ENCODE results near the gene ADAMTS19.
"Not testable (repeated sequence)": the region's sequence is repeated elsewhere in the genome, so short reads cannot be mapped to it uniquely, and the experiment has no call there.

ADAMTS19 gene

DNA sequence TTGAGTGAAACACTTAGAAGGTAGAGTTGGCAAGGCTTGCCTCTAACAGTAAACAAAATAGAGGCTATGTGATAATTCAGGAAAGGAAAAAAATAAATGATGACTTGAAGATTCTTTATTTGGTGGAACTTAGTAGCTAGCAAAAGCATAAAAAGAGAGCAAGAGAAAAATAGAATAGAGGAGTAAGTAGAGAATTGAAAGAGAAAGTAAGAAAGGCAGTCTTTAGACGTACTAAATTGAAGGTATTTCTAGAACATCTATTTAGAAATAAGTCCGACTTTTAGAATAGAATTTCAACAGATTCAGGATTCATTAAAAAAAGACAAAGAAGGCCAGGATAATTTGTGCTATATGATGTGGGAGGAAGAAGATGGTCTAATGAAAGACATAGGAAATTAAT, 159.7 kb downstream of the ADAMTS19 start:
- TF ChIP-seq, protein P1, sequence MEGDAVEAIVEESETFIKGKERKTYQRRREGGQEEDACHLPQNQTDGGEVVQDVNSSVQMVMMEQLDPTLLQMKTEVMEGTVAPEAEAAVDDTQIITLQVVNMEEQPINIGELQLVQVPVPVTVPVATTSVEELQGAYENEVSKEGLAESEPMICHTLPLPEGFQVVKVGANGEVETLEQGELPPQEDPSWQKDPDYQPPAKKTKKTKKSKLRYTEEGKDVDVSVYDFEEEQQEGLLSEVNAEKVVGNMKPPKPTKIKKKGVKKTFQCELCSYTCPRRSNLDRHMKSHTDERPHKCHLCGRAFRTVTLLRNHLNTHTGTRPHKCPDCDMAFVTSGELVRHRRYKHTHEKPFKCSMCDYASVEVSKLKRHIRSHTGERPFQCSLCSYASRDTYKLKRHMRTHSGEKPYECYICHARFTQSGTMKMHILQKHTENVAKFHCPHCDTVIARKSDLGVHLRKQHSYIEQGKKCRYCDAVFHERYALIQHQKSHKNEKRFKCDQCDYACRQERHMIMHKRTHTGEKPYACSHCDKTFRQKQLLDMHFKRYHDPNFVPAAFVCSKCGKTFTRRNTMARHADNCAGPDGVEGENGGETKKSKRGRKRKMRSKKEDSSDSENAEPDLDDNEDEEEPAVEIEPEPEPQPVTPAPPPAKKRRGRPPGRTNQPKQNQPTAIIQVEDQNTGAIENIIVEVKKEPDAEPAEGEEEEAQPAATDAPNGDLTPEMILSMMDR (IDR thresholded peaks at IDR 0.05), result no peak
- DNase-seq, result no peak
- Histone ChIP-seq H3K36me3 (no peaks in the 10 kb centered on the region), H3K9me3 (no peaks in the 10 kb centered on the region), H3K27me3 (no peaks in the 10 kb centered on the region), H3K27ac (no peak overlapping the region), H3K4me1 (no peaks in the 10 kb centered on the region), H3K4me3 (no peak overlapping the region)
- intact Hi-C loops (cut with DNase I; ENCODE audit: low total_unique reads), result no loop called here

GRCh38 chr5:129622531-129622930, 162.4 kb downstream of the ADAMTS19 start:
- Histone ChIP-seq H3K27ac (no peak overlapping the region), H3K4me1 (no peaks in the 10 kb centered on the region), H3K4me3 (no peak overlapping the region), H3K9me3 (no peaks in the 10 kb centered on the region), H3K27me3 (no peaks in the 10 kb centered on the region), H3K36me3 (no peaks in the 10 kb centered on the region)
- intact Hi-C loops (cut with DNase I; ENCODE audit: low total_unique reads), result no loop called here
- TF ChIP-seq, protein P1 (IDR thresholded peaks at IDR 0.05), result no peak
- DNase-seq, result no peak

DNA sequence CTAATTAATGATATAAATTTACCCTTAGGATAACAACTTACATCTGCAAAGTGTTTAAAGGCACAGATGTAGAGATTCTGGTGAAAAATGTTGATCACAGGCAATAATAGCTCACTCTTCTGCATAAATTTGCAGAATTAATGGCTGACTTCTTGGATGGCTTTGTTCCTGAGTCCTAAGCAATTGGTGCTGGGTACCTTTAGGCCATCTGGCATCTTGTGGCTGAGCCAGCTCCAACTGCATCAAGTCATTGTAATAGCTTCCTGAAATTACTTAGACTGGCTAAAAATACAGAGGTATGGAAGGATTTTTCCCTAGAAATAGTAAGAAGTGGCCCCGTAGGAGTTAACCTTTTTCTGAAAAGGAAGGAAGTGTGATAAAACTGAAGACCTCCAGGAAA, 169.5 kb downstream of the ADAMTS19 start:
- no peaks in the 10 kb centered on the region for H3K36me3 ChIP-seq
- peaks cover 0 to 9% (median 0%) of the 10 kb centered on the region in 3 donors for H3K9me3 ChIP-seq
- no peak for DNase-seq
- intact Hi-C loops (cut with DNase I; ENCODE audit: low total_unique reads), result no loop called here
- H3K27me3 ChIP-seq, result no peaks in the 10 kb centered on the region
- no peak overlapping the region for H3K27ac ChIP-seq
- TF ChIP-seq, protein P1 (IDR thresholded peaks at IDR 0.05), result no peak
- no peaks in the 10 kb centered on the region for H3K4me1 ChIP-seq
- no peak overlapping the region for H3K4me3 ChIP-seq

DNA sequence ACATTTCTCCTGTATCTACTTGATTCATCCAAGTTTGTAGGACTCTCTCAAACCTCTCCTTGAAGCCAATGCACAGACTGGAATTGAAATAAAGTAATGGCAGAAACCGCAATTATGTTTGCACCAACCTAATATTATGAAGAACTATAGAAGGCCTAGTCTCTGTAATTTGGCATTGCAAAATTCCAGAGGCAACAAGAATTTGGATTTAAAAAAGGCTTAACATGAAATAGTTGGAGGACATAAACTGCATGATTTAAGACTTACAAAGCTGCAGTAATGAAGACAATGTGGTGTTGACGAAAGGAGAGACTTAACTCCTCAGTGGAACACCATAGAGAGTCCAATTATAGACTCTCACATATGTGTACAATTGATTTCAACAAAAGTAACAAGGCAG, 170.0 kb downstream of the ADAMTS19 start:
- no peak overlapping the region for H3K4me3 ChIP-seq
- peaks cover 0 to 9% (median 0%) of the 10 kb centered on the region in 3 donors for H3K9me3 ChIP-seq
- TF ChIP-seq, protein P1 (IDR thresholded peaks at IDR 0.05), result no peak
- H3K36me3 ChIP-seq, result no peaks in the 10 kb centered on the region
- DNase-seq, result no peak
- H3K27ac ChIP-seq, result no peak overlapping the region
- no peaks in the 10 kb centered on the region for H3K4me1 ChIP-seq
- intact Hi-C loops (cut with DNase I; ENCODE audit: low total_unique reads), result no loop called here
- no peaks in the 10 kb centered on the region for H3K27me3 ChIP-seq

GRCh38 chr5:129631961-129632360, 171.9 kb downstream of the ADAMTS19 start:
- Histone ChIP-seq H3K4me3 (no peak overlapping the region), H3K27me3 (no peaks in the 10 kb centered on the region), H3K9me3 (peaks cover 0 to 9% (median 0%) of the 10 kb centered on the region in 3 donors), H3K4me1 (no peaks in the 10 kb centered on the region), H3K36me3 (no peaks in the 10 kb centered on the region), H3K27ac (no peak overlapping the region)
- intact Hi-C loops (cut with DNase I; ENCODE audit: low total_unique reads), result no loop called here
- DNase-seq, result no peak
- TF ChIP-seq, protein P1 (IDR thresholded peaks at IDR 0.05), result no peak

DNA sequence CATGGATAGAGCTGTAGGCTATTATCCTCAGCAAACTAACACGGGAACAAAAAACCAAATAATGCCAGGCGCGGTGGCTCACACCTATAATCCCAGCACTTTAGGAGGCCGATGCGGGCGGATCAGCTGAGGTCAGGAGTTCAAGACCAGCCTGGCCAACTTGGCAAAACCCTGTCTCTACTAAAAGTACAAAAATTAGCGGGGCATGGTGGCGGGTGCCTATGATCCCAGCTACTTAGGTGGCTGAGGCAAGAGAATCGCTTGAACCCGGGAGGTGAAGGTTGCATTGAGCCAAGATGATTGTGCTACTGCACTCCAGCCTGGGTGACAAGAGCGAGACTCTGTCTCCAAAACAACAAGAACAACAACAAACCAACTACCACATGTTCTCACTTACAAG, 177.4 kb downstream of the ADAMTS19 start:
- H3K4me3 ChIP-seq; DNase-seq; H3K27me3 ChIP-seq; H3K27ac ChIP-seq; H3K4me1 ChIP-seq; H3K36me3 ChIP-seq; intact Hi-C loops (cut with DNase I; ENCODE audit: low total_unique reads); H3K9me3 ChIP-seq: not testable (repeated sequence)

All from tibial artery (tissue), 4 donors.